MM.1S (cell line): ENCODE measurements around the gene WRNIP1.

Experiments used
- DNase-seq: peaks from one replicate; pipeline ENCODE4 v3.0.0-alpha.2; 2015
- H2AFZ ChIP-seq: fragments of 300-600 bp; sonication (generic); 2 replicates; pipeline ENCODE4 v1.6.0; 2016; ENCODE audit warnings: antibody characterized with exemption, low read length
- H3F3A ChIP-seq: fragments of 300-600 bp; sonication (generic); 2 replicates; pipeline ENCODE4 v1.6.1; 2016; ENCODE audit warnings: mild to moderate bottlenecking, antibody characterized with exemption, low read length, moderate library complexity, mixed read lengths; ENCODE audit not compliant: insufficient read depth
- H3K27ac ChIP-seq: fragments of 300-600 bp; sonication (generic); 2 replicates; pipeline ENCODE4 v1.5.1; 2016; ENCODE audit warnings: mild to moderate bottlenecking, low read length
- H3K27me3 ChIP-seq: fragments of 300-600 bp; sonication (generic); replicated peaks from 2 replicates; pipeline ENCODE4 v1.6.0; 2016; ENCODE audit warnings: low read length; ENCODE audit not compliant: insufficient read depth
- H3K36me3 ChIP-seq: fragments of 300-600 bp; sonication (generic); replicated peaks from 2 replicates; pipeline ENCODE4 v1.6.1; 2016; ENCODE audit warnings: mild to moderate bottlenecking, low read length, mixed read lengths; ENCODE audit not compliant: insufficient read depth
- H3K4me1 ChIP-seq: fragments of 300-600 bp; sonication (generic); 2 replicates; pipeline ENCODE4 v1.6.1; 2016; ENCODE audit warnings: low read length, mixed read lengths
- H3K4me2 ChIP-seq: fragments of 300-600 bp; sonication (generic); 2 replicates; pipeline ENCODE4 v1.6.0; 2016; ENCODE audit warnings: low read depth, low read length
- H3K4me3 ChIP-seq: fragments of 300-600 bp; sonication (generic); 2 replicates; pipeline ENCODE4 v1.5.1; 2016; ENCODE audit warnings: low read length, mixed read lengths
- H3K79me2 ChIP-seq: fragments of 300-600 bp; sonication (generic); 2 replicates; pipeline ENCODE4 v1.6.1; 2016; ENCODE audit warnings: mixed run types, low read length, mixed read lengths
- H3K9ac ChIP-seq: fragments of 300-600 bp; sonication (generic); 2 replicates; pipeline ENCODE4 v1.6.1; 2016; ENCODE audit warnings: low read length, mixed read lengths
- H3K9me2 ChIP-seq: fragments of 300-600 bp; sonication (generic); replicated peaks from 2 replicates; pipeline ENCODE4 v1.6.1; 2016; ENCODE audit warnings: mild to moderate bottlenecking, low read length, mixed read lengths; ENCODE audit not compliant: insufficient read depth
- H3K9me3 ChIP-seq: fragments of 300-600 bp; sonication (generic); replicated peaks from 2 replicates; pipeline ENCODE4 v1.6.1; 2016; ENCODE audit warnings: mild to moderate bottlenecking, low read length, mixed read lengths; ENCODE audit not compliant: insufficient read depth
- H4K20me1 ChIP-seq: fragments of 300-600 bp; sonication (generic); 2 replicates; pipeline ENCODE4 v1.6.1; 2016; ENCODE audit warnings: mild to moderate bottlenecking, low read length, moderate library complexity, mixed read lengths; ENCODE audit not compliant: insufficient read depth
- CTCF ChIP-seq: fragments of 300-600 bp; sonication (generic); IDR thresholded peaks from 2 replicates; pipeline ENCODE4 v1.5.1; 2016; ENCODE audit warnings: antibody characterized with exemption, low read length, mixed read lengths
- EZH2 ChIP-seq: fragments of 300-600 bp; sonication (generic); optimal IDR thresholded peaks from 2 replicates; pipeline ENCODE3; 2017; ENCODE audit warnings: low read depth, mild to moderate bottlenecking, antibody characterized with exemption, low read length, mixed read lengths
- EZH2phosphoT487 ChIP-seq: fragments of 300-600 bp; sonication (generic); IDR thresholded peaks from 2 replicates; pipeline ENCODE4 v1.6.1; 2018; ENCODE audit warnings: antibody characterized with exemption, low read length

Gene WRNIP1

GRCh38 chr6:2756241-2756640, 9.0 kb upstream of the WRNIP1 start:
- H3K4me2 ChIP-seq: no peak overlapping the region
- H3K79me2 ChIP-seq: no peaks in the 10 kb centered on the region
- H3K27ac ChIP-seq: no peak overlapping the region
- TF ChIP-seq CTCF: no peak
- TF ChIP-seq EZH2phosphoT487: no peak
- TF ChIP-seq EZH2: no peak
- no peaks in the 10 kb centered on the region for H3K9me3 ChIP-seq
- H2AFZ ChIP-seq: no peak overlapping the region
- H3K4me1 ChIP-seq: no peaks in the 10 kb centered on the region
- H3K27me3 ChIP-seq: no peaks in the 10 kb centered on the region
- no peak overlapping the region for H3K9ac ChIP-seq
- no peaks in the 10 kb centered on the region for H3F3A ChIP-seq
- no peaks in the 10 kb centered on the region for H3K9me2 ChIP-seq
- no peak for DNase-seq
- H3K36me3 ChIP-seq: no peaks in the 10 kb centered on the region
- H3K4me3 ChIP-seq: no peak overlapping the region
- no peaks in the 10 kb centered on the region for H4K20me1 ChIP-seq

- no peak overlapping the region for H3K9ac ChIP-seq
- H3K4me3 ChIP-seq: no peak overlapping the region
- H3F3A ChIP-seq: no peaks in the 10 kb centered on the region
- no peaks in the 10 kb centered on the region for H3K4me1 ChIP-seq
- no peaks in the 10 kb centered on the region for H3K9me3 ChIP-seq
- H3K4me2 ChIP-seq: no peak overlapping the region
- no peaks in the 10 kb centered on the region for H3K36me3 ChIP-seq
- H3K27me3 ChIP-seq: no peaks in the 10 kb centered on the region
- no peak overlapping the region for H2AFZ ChIP-seq
- no peaks in the 10 kb centered on the region for H4K20me1 ChIP-seq
- TF ChIP-seq EZH2 (no peak), CTCF (no peak)
- H3K27ac ChIP-seq: no peak overlapping the region
- no peak for DNase-seq
- H3K9me2 ChIP-seq: no peaks in the 10 kb centered on the region
- no peaks in the 10 kb centered on the region for H3K79me2 ChIP-seq
These were observed 8.4 kb upstream of the WRNIP1 start for GRCh38 chr6:2756687-2757224.

- Histone ChIP-seq H3K4me3 (no peak overlapping the region), H3K4me1 (0 out of 2 replicates have a peak, but pooled peaks cover under 1% of the 10 kb centered on the region), H3K79me2 (no peaks in the 10 kb centered on the region), H2AFZ (no peak overlapping the region), H3K9me2 (no peaks in the 10 kb centered on the region), H3K4me2 (no peak overlapping the region), H3K27me3 (no peaks in the 10 kb centered on the region), H3K9ac (no peak overlapping the region), H3K36me3 (no peaks in the 10 kb centered on the region), H3F3A (no peaks in the 10 kb centered on the region), H3K9me3 (no peaks in the 10 kb centered on the region), H4K20me1 (no peaks in the 10 kb centered on the region), H3K27ac (no peak overlapping the region)
- TF ChIP-seq CTCF: no peak
- no peak for TF ChIP-seq EZH2phosphoT487
- TF ChIP-seq EZH2: no peak
- DNase-seq: no peak
These were observed 6.2 kb upstream of the WRNIP1 start for GRCh38 chr6:2758980-2759379.
